Testis (tissue), 2 donors: ENCODE measurements around the gene P3R3URF.

Experiments
- POLR2A ChIP-seq: fragments of 450-650 bp; IDR thresholded peaks from one replicate; pipeline ENCODE4 v1.6.1; 2017; ENCODE audit warnings: antibody characterized with exemption, mild to moderate bottlenecking, moderate library complexity
- TF ChIP-seq, protein P1 (sequence below), 3 experiments: fragments of 450-650 bp in 2 of 3; fragments of 200-600 bp in 1 of 3; sonication (generic) in 1 of 3; IDR thresholded peaks; one replicate each; pipeline ENCODE4 v1.5.1; 2016 to 2019; ENCODE audit warnings: antibody characterized with exemption in 3 of 3, mild to moderate bottlenecking in 2 of 3, moderate library complexity in 1 of 3

DNA sequence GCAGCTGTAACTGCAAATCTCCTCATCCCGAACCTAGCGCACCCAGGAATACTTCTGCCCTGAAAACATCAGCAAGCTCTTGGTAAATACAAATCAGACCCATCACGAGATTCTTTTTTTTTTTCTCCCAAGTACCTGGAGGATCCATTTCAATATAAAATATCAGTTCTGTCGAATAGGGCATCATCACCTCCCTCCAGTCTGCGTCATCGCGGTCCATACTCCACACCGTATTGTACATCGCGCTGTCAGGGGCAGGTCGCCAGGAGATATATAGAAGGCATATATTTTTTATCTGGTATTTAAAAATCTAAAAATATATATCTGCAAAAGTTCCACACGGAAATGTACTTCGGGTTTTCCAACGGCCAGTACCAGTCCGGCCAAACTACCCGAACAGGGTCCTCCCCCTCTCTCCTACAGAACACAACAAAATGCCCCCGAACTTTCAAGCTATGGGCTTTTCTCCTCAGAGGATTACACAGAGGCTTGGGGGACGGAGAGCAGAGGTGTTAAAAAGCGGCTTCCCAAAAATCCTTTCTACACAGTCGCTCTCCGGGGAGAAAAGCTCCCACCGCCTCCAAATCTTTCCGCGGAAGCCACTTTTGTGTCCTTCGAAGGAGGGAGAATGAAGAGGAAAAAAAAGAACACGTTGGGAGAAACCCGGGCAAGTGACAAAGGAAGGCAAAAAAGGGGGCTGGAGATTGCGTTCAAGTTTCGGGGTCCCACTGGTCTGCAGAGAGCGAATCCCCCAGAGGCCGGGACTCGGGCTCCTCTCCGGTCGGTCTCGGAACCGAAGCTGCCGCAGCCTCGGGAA is 44.4 kb downstream of the P3R3URF start:
- TF ChIP-seq, protein P1, sequence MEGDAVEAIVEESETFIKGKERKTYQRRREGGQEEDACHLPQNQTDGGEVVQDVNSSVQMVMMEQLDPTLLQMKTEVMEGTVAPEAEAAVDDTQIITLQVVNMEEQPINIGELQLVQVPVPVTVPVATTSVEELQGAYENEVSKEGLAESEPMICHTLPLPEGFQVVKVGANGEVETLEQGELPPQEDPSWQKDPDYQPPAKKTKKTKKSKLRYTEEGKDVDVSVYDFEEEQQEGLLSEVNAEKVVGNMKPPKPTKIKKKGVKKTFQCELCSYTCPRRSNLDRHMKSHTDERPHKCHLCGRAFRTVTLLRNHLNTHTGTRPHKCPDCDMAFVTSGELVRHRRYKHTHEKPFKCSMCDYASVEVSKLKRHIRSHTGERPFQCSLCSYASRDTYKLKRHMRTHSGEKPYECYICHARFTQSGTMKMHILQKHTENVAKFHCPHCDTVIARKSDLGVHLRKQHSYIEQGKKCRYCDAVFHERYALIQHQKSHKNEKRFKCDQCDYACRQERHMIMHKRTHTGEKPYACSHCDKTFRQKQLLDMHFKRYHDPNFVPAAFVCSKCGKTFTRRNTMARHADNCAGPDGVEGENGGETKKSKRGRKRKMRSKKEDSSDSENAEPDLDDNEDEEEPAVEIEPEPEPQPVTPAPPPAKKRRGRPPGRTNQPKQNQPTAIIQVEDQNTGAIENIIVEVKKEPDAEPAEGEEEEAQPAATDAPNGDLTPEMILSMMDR (IDR thresholded peaks at IDR 0.05), result no peak
- no peak for TF ChIP-seq POLR2A
